Measurements from ENCODE around the gene CREB3L2. TPM values are rescaled to one million over a fixed set of nuclear protein-coding genes. Genes with fewer than 3 reads are reported as not detected.

Gene CREB3L2
- total RNA-seq, 1 experiment from 2014 or later: 40.6 TPM

DNA sequence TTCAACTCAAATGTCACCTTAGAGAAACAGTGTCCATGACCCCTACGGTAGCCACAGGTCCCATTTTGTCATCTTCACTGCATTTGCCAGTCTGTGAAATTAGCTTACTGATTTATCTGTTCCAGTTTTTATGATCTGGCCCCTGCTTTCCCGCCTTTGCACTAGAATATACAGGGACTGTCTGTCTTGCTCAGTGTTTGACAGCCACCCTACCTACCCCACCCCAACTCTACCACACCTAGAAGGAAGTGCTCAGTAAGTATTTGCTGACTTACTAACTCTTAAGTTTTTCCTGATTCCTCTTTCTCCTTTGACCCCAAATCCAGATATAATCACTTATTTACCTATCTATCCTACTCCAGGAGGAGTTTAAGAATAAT, 49.5 kb downstream of the CREB3L2 start:
- DNase-seq (ENCODE audit: low read depth): no peak

DNA sequence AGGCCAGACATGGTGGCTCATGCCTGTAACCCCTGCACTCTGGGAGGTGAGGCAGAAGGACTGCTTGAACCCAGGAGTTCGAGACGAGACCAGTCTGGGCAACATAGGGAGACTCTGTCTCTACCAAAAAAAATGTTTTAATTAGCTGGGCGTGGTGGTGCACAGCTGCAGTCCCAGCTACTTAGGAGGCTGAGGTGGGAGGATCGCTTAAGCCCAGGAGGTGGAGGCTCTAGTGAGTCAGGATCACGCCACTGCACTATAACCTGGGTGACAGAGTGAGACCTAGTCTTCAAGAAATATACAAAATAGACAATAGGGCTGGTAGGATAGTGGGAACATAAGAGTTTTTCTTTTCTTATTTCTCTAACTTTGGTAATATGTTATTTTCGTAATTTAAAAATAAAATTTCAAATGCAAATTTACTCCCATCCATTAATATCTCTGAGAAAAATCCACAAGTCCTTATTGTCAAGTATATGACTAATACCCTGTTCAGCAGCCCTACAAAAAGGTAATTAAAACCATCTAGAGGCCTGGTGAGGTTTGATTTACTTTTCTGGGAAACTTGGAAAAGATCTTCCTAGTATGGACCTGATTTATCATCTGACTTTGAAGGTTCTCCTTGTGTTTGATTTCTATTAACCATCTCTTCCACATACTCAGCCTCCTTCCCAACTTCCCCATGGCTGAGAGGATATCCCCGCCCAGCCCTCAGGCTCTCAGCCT, 50.0 kb downstream of the CREB3L2 start:
- no peak for DNase-seq (ENCODE audit: low read depth)

DNA sequence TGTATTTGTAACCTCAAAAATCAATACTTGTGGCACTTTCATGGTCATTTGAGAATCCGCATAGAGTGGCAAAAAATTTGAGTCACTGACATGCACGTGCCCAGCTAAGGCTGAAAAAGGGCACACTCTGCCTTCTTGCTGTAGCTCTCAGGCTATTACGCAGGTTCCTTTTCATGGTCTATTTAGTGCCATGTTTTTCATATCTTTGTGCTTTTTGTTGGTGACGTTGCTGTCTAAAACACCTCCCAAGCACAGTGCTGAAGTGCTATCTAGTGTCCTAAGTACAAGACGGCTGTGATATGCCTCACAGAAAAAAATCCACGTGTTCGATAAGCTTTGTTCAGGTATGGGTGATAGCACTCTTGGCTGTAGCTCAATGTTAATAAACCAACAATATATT, 50.9 kb downstream of the CREB3L2 start:
- DNase-seq (ENCODE audit: low read depth): no peak

DNA sequence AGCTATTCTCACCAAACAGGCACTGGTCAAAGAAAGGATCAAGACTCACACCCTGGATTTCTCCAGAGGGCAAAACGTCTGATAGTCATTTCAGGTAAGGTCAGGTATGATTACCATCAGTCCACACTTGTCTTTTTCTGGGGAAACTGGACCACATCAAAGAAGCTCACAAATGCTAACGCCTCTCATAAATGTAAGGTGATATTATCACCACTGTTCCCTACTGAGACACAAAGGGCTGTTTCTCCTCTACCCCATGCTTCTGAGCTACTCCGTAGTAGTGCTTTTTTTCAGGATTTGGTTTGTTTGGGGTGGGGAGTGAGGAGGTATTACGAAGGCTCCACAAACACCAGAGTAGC, 51.6 kb downstream of the CREB3L2 start:
- DNase-seq (ENCODE audit: low read depth): no peak

DNA sequence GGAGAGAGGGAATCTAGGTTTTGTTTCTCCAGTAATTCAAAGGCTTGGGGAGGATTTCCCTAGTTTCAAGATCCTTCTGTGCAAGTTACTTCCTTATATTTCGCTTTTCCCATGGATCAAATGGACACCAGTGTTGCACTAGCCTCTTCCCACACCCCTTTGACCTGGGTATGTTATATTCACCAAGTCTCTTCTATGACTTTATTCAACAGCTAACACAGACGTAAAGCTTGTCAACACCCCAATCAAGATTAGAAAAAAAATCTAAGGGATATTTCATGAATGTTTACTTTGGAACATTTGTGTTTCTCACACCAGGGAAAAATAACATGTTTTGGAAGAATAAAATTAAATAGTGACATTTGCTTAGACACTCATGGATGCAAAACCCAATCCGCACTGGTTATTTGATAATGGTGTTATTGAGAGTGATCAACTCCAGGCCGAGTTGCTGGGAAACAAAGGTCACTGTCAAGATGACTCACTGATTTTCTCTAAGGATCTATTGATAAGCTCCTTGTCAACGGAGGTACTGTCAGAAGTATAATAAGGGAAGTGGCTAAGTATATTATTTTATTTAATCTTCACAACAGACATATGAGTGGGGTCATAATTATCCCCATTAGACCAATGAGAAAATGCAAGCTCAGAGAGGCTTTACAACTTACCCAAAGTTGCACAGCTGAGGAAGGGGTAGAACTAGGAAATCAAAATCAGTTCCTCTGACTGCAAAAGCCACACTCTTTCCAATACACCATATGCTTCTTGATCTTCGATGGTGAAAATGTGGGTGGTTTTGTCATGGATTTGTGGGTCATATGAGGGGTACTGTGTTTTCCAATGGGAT, 52.2 kb downstream of the CREB3L2 start:
- DNase-seq (ENCODE audit: low read depth): no peak

DNA sequence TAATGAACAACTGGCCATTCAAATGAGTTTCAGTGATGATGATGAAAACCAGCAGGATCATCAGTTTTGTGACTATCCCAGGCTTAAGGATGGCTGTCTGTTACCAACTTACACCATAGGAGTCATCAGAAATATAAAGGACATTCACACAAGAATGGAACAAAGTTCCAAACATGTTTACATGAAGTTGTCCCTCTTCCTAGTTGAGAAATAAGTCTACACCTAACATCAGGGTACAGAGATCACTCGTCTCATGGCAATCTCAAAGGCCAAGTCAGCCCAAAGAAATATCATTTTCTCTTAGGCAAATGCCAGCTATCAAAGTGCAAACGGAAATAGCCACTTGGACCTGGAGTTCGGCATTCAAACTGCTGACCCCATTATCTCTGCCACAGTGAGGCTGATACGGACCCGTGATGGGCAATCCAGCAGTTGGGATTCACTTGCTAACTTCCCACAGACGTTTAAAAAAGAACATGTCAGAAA, 53.0 kb downstream of the CREB3L2 start:
- DNase-seq (ENCODE audit: low read depth): no peak

DNA sequence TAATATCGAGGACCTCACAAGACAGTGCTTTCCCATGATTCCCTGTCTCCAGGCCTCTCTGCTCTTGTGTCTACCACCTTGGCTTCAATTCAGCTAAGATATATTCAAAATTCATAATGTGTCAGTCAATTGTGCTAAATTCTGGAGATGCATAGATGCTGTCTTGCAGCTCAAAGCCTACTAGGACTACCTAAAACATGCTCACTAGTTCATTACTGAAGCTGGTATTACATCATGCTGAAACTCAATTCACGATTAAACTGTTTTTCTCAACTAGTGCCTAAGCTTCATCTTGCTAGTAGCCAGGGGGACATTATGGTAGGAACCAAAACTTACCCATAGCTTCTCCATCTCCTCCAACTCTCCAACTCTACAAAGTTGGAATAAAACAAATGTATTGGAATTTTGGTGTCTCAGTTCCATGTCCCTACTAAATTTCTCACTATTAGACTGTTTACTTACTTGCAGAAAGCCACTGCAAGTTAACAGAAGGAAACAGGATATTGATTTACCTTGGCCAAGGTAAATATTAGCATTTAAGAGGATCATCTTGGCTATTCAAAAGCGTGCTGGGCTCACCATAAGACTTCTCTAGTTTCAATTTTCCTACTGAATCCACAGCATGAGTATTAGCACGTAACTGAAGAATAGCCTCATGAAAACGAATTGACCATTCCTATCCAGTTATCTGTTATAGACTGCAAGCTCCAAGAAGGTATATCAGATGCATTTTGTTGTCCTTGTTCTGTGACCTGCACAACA, 53.6 kb downstream of the CREB3L2 start:
- no peak for DNase-seq (ENCODE audit: low read depth)

DNA sequence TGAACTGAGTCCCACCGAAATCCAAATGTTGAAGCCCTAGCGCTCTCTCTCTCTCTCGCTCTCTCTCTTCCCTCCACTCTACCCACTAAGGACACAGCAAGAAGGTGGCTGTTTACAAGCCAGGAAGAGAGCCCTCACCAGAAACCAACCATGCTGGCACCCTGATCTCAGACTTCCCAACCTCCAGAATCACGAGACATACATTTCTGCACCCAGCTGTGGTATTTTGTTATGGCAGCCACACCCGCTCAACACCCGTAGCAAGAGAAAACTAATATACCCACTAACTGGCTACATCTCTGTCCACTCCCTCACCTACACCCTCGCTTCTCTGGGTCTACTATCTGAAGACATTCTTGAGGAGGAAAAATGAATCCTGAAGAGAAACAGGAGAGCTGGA, 54.8 kb downstream of the CREB3L2 start:
- no peak for DNase-seq (ENCODE audit: low read depth)

DNA sequence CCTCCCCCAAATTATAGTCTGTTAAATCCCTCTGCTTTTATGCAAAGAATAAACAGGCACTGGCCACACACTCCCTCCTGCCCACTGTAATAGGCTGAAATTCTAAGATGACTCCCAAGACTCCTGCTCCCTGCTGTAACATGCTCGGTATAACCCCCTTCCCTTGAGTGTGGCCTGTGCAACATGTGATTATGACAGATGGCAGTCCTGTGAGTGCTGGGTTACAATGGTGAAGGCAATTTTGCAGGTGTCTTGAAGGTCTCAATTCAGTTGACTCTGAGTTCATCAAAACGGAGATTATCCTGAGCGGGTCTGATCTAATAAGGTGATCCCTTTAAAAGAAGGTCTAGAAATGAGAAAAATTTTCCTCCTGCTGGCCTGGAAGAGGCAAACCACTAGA, 55.9 kb downstream of the CREB3L2 start:
- no peak for DNase-seq (ENCODE audit: low read depth)

DNA sequence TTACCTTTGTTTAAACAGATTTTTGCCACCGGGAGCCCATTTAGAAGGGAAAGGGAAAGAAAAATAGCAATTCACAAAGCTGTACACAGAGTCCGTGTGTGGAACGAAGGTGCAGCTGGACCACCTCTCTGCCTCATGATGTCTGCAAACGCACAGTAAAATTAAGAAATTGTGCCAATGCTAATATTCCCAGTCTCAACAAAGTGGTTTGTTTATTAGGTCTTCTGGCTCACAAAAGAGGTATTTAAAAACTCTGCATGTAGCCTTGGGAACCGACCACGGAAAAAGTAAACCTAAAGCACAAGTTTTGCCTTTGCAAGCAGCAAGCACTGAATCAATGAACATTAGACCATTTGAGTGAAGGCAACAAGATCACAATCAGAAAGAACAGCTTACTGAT, 57.7 kb downstream of the CREB3L2 start:
- DNase-seq (ENCODE audit: low read depth): peak; percentile 82

DNA sequence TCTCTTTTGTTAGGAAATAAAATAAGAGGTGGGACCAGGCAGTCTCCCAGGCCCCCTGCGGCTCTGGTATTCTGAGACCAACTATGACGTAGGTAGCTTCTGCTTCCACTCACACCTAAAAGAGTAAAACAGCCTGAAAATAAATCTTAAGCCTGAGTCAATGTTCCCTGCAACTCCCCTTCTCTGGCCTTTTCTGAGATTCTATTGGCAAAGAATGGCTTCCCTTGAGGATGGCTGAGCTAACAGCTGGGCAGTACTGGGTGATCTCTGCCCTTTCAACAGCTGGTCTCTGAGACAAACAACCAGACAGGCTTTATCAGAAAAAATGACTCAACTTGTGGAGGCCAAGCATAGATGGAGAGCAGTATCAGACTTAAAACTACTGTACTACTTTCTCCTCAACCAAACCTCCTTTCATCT, 58.7 kb downstream of the CREB3L2 start:
- DNase-seq (ENCODE audit: low read depth): peak; percentile 100

DNA sequence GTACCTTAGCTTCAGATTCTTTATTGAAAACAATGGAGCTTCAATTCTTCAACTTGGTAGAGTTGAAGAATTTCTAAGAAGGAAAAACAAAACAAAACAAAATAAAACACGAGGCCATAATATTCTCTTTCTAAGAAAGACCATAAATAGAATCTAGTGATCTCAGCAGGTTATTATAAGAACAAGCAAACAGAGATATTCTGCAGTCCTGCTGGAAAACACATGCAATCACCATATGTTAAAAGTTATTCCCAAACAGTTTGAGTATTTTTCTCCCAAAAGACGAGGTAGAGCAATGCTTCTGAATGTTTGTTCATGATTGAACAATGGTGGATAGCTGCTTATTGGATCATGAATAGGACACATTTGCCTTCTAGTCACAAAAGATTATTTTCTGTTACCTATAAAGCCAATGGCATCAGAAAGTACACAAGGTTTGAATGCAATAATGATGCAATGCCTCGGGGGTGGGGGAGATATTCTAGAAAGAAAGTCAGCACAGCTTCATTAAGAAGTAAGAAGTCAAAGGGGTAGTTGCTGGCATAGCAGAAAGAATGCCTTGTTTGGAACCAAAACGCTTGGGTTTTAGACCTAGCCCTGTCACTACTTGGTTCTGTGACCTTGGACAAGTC, 59.3 kb downstream of the CREB3L2 start:
- DNase-seq (ENCODE audit: low read depth): no peak

DNA sequence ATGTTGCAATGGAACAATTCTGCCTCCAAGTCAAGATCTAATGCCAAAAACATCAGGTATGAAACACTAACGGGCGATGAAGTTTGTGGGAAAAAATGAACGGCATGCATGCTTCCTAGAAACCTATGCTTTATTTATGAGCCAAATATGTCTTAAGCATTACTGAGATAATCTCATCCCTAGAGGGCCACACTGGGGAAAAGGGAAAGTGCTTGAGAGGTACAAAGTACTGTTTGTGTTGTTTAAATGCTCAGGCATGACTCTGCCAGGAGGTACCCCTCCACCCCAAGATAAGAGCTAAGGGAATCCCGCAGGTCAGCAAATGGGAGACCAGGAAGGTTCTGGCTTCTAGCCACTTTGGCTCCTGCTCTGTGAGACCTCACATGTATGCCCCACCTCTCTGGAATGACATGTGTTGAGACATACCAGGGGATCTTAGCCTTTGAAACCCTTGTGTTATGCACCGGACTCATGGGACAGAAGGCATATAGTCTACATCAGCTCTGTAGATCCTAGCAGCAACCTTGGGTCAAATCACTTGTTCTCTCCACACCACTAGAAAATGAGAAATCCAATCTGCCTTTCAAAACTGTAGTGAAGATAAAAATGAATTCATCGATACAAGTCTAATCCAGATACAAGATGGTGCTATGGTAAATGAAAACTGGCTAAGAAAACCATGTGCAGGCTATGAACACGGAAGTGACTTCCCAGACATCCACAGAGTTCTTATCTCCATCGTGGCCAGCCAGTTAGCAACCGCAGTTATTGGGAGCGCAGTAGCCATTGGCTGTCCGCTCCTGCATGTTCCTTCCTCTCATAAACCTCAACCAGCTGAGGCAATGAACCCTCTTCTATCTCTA, 61.0 kb downstream of the CREB3L2 start:
- no peak for DNase-seq (ENCODE audit: low read depth)

DNA sequence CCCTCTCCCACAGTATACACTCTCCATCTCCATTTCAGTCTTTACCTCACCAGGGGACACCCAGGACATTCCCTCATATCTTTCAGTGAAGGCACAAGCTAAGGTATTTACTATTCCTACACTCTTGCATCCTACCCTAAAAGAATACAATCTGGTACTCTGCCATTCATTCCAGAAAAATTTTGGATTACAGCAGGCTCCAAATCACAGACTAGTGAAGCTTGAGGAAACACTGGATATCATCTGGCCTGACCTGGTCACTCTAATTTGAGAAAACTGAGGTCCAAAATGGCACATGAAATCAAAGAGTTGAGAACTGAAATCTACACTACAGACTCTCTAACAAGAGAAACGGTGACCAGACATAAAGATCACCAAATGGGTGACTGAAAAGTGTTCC, 61.7 kb downstream of the CREB3L2 start:
- DNase-seq (ENCODE audit: low read depth): no peak

DNA sequence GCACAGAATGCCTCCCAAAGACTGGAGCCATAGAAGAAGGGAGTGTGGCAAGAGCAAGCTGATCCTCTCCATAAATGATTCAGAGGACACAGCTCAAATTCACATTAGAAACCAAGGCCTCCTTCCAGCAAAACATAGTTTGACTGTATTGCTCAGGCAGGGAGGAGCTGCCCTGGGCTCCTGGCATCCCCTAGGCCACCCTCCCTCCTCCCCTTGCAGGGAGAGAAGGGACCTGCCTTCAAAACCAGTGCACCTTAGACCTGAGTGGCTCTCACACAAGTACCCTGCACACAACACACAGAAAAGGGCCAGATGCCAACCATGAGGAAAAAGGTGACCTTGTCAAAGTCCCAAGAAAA, 64.7 kb downstream of the CREB3L2 start:
- peak; percentile 72 for DNase-seq (ENCODE audit: low read depth)

DNA sequence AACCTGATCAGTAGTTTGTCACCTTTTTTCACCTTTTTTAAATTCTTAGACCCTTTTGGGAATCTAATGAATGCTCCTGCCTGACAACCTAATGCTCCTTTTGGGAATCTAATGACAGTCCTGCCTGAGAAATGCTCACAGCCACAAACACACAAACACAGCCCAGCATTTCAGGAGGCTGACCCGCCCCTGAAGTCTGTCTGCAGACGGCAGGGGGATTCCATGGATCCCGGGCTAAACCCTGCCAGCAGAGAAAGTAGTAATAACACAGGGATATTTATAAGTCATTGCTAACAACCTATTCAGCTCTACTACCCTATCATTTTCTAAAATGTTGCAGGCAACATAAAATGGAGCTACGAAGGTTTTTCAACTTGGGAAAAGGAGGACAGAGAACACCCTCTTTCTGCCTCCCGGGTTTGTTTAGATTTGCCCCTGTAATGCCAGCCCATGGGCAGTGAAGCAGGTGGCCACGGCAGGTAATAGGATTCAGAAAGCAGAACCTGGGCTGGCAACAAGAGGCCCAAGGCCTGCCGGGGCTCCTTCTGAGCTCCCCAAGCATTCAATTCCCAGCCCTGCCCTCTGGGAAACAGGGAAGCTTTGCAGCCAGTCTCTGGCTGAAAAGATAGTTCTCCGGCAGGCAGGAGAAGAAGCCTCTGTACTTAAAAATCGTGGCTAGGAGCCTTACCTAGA, 65.2 kb downstream of the CREB3L2 start:
- DNase-seq (ENCODE audit: low read depth): no peak

DNA sequence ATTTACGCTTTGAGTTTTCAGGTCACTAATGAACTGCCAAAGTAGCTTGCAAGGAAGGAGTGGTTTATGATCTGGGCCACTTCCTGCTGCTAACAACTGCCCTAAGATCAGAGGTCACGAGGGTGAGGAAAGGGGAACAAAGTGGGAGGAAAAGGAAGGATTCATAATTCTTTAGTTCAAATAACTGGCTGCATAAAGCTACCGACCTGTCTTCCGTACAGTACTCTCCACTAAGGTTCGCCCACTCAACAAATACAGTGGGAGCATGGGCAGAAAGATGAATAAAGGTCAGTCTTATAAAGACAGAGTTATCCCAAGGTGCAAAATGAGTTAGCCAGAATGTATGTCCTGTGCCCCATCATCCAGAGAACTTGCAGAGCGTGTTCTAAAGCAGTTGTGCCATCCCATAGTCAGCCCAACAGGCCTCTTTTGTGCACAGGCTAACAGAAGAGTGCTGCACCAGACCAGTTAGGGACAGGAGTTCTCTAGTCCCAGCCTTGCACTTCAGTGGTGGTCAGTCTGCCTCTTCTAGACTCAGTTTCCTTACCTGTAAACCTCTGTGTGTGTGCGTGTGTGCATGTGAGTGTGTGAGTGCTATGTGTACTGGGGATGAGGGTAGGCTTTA, 65.9 kb downstream of the CREB3L2 start:
- no peak for DNase-seq (ENCODE audit: low read depth)

DNA sequence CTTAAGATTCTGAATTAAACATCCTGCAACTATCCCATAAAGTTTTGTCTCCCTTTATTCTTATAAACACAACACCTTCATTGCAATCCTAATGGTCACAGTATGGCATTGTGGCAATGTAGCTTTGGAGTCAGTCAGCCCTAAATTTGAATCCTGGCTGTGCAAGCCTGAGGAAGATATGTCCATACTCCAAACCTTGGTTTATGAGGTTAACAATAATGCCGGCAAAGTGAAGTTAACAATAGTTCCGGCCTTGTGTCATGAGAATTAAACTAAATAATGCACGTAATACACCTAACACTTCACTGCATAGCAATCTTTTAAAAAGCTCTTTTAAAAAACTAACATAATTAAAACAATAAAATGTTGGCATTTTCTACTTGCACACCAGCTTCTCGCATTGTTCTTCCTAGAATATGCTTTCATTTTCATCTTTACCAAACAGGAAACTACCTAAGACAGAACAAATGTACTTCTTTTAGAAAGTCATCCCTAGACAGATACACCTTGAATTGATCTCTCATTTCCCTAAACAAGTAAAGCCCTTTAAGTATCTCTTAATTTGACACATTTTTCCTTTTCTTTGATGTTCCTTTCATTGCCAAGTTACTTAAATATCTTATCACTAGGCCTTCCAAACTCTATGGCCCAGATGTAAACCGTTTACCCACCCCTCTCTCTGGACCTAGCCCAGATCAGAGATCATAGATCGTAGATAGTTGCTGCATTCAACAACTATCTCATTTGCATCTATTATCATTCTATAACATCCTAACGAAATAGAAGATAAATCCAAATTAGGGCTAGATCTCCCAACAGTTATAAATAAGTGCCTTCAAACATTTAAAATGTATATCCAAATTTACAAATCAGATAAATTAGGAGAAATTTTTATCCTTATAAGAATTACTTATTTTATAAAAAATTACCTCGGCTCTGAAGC, 66.7 kb downstream of the CREB3L2 start:
- no peak for DNase-seq (ENCODE audit: low read depth)
